GM18870 (cell line): ENCODE data around the gene CCDC78.

Source experiments
- ATAC-seq: cut with Tn5 transposase; IDR thresholded peaks from one replicate; pipeline ENCODE4 v1.9.1; 2021; ENCODE audit warnings: moderate library complexity; ENCODE audit not compliant: unreplicated experiment

The CCDC78 gene

GRCh38 chr16:740459-740763 lies 14.2 kb upstream of the CCDC78 start:
- no peak for ATAC-seq

GRCh38 chr16:739560-740458 lies 13.6 kb upstream of the CCDC78 start:
- ATAC-seq, result no peak

GRCh38 chr16:736936-737481 lies 10.8 kb upstream of the CCDC78 start:
- no peak for ATAC-seq

DNA sequence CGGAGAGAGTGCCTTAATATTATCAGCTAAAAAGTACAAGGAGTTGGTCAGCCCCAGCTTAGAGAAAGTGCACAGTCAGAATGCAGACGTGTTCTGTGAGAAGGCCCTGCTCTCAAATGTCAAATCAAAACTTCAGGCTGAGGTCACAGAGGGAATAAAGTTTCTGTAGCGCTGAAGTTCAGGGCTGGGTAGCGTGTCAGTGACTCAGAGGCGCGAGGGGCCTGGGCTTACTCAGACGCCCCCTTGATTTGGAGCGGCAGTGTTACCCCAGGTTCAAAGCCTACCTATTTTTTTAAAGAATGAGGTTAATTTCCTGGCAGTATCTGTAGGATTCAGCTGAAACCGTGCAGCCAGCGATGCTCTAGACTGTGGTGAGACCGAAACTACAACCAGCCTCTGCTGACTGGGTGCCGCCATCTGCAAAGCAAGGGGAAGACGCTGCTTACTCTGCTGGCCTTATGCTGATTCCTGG lies 9.8 kb upstream of the CCDC78 start:
- ATAC-seq, result no peak

DNA sequence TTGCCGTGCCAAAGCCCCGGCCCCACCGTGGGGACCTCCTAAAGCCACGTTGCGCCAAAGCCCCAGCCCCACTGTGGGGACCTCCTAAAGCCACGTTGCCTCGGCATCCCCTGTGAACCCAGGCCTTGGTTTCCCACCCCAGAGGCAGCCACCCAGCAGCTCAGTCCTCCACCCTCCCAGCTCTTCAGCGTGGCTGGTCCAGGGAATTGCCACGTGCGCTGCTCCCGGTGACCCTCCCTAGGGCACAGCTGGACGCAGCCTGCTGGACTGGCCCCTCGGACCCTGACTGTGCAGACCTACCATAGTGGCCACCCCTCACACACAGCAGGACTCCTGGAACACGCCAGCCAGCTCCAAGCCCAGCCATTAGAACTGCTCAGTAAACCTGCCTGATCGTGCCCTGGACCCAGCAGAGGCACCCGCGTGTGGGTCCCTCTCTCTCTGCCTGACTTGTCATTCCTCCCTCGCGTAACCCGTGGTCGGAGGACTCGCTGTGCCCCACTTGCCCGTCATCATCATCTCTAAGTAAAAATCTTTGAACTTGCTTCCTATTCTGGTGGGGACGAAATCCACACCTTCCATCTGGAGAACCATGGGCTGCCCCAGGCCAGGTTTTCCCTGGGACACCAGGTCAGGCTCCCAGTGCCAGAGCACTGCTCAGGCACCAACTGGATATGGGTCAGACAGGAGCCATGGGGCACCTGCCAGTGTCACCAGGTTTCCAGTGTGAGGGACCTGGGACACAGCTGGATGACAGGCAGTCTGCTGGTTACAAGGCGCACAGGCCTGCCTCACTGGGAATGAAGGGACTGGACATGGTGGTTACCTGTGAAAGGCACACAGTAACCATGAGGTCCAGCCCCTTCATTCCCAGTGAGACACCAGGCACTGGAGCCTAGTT lies 9.0 kb upstream of the CCDC78 start:
- ATAC-seq, result no peak

DNA sequence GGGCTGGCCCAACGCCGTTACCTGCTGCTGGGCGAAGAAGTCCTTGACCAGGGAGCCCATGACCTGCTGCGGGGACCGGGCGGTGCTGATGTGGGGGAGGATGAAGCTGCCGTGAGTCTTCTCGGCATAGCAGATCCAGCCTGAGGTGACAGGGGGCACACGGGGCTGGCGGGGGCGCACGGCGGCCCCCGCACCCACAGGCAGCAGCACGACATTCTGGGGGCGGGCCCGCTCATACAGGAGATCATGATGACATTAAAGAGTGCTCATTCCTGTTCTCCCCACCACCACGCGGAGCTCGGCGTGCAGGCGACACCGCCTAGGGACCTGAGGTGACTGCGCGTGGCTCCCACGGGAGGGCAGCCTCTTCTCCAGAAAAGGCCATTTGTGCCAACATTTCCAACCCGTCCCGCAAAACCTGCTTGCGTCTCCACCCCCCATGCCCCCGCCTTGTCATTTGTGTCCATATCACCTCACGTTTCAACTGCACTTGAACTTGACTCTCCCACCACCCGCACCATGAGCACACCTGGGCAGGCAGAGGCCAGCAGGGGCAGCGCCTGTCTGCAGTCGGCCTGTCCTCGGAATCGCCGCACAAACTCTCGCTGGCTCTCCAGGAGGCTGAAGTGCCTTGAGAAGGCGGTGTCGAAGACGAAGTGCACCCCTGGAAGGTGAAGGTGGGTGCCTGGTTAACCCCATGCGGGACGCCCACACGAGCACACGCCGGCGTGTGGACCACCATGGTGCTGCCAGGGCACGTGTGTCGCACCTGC lies 8.2 kb upstream of the CCDC78 start:
- no peak for ATAC-seq

DNA sequence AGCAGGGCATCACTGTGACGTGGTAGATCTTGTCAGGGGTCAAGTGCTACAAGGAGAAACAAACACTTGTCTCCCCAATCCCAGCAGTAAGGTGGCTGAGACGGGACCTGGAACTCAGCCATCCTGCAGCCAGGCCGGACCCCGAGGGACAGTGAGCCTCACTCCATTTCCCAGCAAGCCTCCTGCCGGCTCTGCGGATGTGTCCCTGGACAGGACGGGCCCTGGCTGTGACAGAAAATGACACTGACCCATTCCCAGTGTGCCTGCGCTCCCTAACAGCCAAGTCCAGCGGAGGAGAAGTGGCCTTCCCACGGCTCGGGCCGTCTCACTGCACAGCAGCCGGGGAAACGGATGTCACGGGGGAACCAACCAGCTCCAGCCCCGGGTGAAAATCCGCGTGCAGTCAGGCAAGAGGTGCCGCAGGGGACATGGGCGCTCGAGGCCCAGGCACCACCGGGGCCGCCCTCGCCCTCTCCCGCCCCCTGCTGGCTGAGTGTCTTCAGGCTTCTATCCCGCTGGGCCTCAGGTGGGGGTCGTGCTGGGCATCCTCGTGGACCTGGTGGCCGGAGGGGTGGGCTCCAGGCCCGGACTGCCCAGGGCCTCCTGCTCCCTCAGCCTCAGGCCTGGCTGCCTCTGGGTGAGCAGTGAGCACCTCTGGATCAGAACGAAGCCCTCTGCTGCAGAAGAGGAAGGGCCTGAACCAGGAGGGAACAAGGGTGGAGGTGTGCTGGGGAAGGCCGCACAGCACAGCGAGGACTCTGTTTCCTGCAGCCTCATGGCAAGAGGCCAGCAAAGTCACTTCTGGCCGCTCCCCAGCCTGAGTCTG lies 7.4 kb upstream of the CCDC78 start:
- no peak for ATAC-seq

GRCh38 chr16:732936-733335 lies 6.7 kb upstream of the CCDC78 start:
- ATAC-seq, result no peak

GRCh38 chr16:732332-732731 lies 6.1 kb upstream of the CCDC78 start:
- no peak for ATAC-seq

DNA sequence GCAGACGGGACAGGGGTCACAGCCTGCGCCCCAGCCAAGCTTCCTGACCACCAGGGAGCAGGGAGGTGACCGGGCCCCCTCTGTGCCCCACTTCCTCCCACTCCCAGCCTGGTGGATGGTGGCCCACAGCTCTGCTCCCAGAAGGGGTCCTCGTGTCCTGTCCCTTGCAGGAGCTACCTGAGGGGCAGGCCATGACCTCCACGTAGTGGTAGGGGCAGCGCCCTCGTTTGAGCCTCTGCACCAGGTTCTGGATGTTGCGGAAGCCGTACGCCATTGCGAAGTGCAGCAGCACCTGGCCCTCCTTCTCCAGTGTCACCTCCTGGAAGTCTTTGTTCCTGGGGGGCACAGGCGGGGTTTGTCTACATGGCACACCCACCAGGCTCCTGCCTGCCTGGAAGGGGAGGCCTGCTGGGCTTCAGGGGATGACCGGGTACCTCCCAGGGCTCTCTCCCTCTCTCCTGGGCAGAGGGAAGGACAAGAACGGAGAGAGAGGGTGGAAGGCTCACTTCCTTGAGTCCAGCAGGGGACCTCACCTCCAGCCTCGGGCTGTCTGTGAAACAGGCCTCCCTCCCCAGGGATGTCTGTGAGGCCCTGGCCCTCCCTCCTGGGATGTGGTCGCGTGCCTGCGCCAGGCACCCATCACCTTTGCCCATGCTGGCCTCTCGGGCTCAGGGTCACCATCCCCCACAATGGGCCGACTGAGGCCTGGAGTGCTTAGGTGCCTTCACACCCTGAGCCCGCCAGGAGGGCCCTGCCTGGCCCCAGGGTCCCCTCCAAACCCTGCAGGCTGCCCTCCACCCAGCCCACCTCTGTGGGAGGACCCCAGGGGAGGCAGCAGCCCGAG lies 4.6 kb upstream of the CCDC78 start:
- ATAC-seq, result no peak

DNA sequence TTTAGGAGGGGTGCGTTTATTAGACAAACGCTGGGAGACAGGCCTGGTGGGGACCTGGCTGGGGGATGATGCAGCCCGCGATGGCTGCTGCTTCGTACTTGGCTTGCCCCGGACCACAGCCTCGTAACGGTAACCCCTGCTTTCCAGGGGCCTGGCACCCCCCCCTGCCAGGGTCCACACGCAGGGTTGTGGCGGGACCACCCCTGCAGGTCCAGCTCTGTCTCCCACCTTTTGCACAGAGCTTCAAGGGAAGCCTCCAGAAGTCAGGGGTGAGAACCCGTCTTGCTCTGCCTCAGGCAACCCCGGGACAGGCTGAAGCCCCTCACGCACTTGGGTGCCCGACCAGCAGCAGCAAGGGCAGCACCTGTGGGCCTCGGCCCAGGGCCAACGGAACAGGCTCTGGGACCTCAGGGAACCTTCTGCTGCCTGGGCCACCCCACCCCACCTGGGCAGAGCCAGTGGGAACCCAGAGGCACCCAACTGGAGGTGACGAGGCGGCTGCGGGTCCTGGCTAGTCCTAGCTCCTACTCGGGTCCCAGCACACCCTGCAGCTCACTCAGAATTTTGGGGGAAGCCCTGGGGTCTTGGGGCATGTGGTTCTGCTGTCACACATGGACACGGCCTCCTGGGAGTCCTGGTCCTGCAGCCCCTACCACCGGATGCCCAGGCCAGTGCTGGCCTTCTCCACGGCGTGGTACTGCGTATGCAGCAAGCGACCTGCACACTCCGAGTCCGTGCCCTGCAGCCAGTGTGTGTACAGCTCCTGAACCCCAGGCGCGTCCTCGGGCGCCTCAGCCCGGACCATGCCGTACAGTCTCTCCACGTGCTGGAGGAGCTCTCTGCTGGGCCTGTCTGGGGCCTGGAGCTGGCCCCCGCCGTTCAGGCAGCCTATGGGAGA lies 3.8 kb upstream of the CCDC78 start:
- no peak for ATAC-seq

GRCh38 chr16:728890-729744 lies 2.9 kb upstream of the CCDC78 start:
- no peak for ATAC-seq

GRCh38 chr16:728131-728889 lies 2.1 kb upstream of the CCDC78 start:
- ATAC-seq, result no peak

DNA sequence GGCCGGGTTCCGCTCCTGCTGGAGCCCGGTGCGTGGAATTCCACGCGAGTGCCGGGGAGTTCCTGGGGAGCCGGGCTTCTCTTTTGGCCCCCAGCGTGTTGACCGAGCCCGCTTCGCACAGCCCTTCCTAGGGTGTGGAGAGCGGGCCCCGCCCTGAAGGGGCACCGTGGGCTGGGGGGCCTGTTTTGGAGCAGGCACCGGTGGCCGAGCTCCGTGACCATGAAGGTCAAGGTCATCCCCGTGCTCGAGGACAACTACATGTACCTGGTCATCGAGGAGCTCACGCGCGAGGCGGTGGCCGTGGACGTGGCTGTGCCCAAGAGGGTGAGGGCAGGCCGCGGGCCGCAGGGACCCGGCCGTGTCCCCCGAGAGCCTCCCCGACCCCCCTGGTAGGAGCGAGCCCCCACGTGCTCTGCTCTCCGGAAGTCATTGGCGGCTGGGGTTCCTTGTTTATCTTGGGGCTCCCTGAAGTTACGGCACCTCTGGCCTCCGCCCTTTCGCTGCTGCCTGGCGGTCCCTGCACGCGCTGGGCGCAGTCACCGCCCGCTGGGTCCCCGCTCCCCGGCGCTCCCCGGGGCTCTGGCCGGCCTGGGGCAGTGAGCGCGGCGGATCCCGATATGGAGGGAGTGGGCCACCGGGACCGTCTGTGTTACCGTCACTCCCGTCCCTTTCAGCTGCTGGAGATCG lies 1.2 kb upstream of the CCDC78 start:
- ATAC-seq, result no peak

GRCh38 chr16:726188-726437 lies 130 bp downstream of the CCDC78 start:
- no peak for ATAC-seq

GRCh38 chr16:725463-726187 lies 618 bp downstream of the CCDC78 start:
- no peak for ATAC-seq
